Tibial artery (tissue), 4 donors: Measurements from ENCODE around the gene TBC1D10B.
A peak's percentile ranks its signal among the peaks of the same experiment; 100 is the strongest.

ENCODE experiments used
- DNase-seq, 2 donors: peaks; one replicate each; pipeline ENCODE4 v3.0.0-alpha.2; 2019
- H3K27ac ChIP-seq, 2 donors: fragments of 200-600 bp; sonication (generic) in 1 of 2; 1 replicate in 1 of 2; 2 replicates in 1 of 2; pipeline ENCODE4 v1.5.1; 2018 to 2019; ENCODE audit warnings: mild to moderate bottlenecking in 1 of 2
- H3K27me3 ChIP-seq, 2 donors: fragments of 200-600 bp; sonication (generic) in 1 of 2; one replicate each; pipeline versions ENCODE4 v1.5.1 to v1.6.0; 2016 to 2019
- H3K36me3 ChIP-seq, 3 donors: fragments of 200-600 bp; sonication (generic) in 2 of 3; one replicate each; pipeline ENCODE4 v1.5.1; 2016 to 2019; ENCODE audit warnings: mild to moderate bottlenecking in 2 of 3
- H3K4me1 ChIP-seq, 4 donors: fragments of 200-600 bp; sonication (generic) in 2 of 4; 1 replicate in 3 of 4; 2 replicates in 1 of 4; pipeline ENCODE4 v1.5.1; 2016 to 2019
- H3K4me3 ChIP-seq, 2 donors: fragments of 200-600 bp; sonication (generic) in 1 of 2; 1 replicate in 1 of 2; 2 replicates in 1 of 2; pipeline ENCODE4 v1.5.1; 2018 to 2019; ENCODE audit warnings: mild to moderate bottlenecking in 2 of 2
- H3K9me3 ChIP-seq, 3 donors: fragments of 200-600 bp; sonication (generic) in 1 of 3; one replicate each; pipeline ENCODE4 v1.5.1; 2016 to 2019
- CTCF ChIP-seq, 2 experiments: fragments of 200-600 bp in 1 of 2; fragments of 450-650 bp in 1 of 2; IDR thresholded peaks; one replicate each; pipeline ENCODE4 v1.5.1; 2017 to 2019; ENCODE audit warnings: antibody characterized with exemption in 2 of 2, mild to moderate bottlenecking in 1 of 2, moderate library complexity in 1 of 2
- intact Hi-C: fragments of 100-400 bp; cut with DNase I; formaldehyde crosslinking; loops from one replicate; pipeline ENCODE4 v1.15.0; 2023; ENCODE audit warnings: low total_unique reads

TBC1D10B gene

GRCh38 chr16:30377050-30377811, 6.9 kb upstream of the TBC1D10B start:
- intact Hi-C loops = no loop called here
- Histone ChIP-seq H3K4me1 (peaks cover 0 to 26% (median 15%) of the 10 kb centered on the region in 4 donors), H3K36me3 (no peaks in the 10 kb centered on the region), H3K9me3 (no peaks in the 10 kb centered on the region), H3K27ac (peak overlapping the region; percentile 99 to 100), H3K4me3 (peak overlapping the region; percentile 70 to 91), H3K27me3 (no peaks in the 10 kb centered on the region)
- TF ChIP-seq CTCF (IDR thresholded peaks at IDR 0.05) = no peak
- DNase-seq = peak in 1 of 2 donors; percentile 63

- peaks cover 0 to 27% (median 15%) of the 10 kb centered on the region in 4 donors for H3K4me1 ChIP-seq
- peak overlapping the region; percentile 99 to 100 for H3K27ac ChIP-seq
- intact Hi-C loops = no loop called here
- TF ChIP-seq CTCF (IDR thresholded peaks at IDR 0.05) = no peak
- H3K9me3 ChIP-seq = no peaks in the 10 kb centered on the region
- peak in 1 of 2 donors; percentile 64 for DNase-seq
- H3K27me3 ChIP-seq = no peaks in the 10 kb centered on the region
- no peaks in the 10 kb centered on the region for H3K36me3 ChIP-seq
- H3K4me3 ChIP-seq = no peak overlapping the region
Measured at GRCh38 chr16:30376461-30376902, 6.2 kb upstream of the TBC1D10B start.

GRCh38 chr16:30375864-30376263, 5.6 kb upstream of the TBC1D10B start:
- no peaks in the 10 kb centered on the region for H3K27me3 ChIP-seq
- peak in 1 of 2 donors; percentile 65 for DNase-seq

GRCh38 chr16:30374538-30374937, 4.2 kb upstream of the TBC1D10B start, which contains the start of gene MYL11:
TSS of gene MYL11 (plus strand) at chr16:30374802. CDS start at chr16:30374858, 56 bp downstream.
- TF ChIP-seq CTCF (IDR thresholded peaks at IDR 0.05) = no peak
- intact Hi-C loops = no loop called here
- Histone ChIP-seq H3K27ac (no peak within 1 kb of the TSS), H3K4me1 (peaks cover 0 to 28% (median 16%) of the 10 kb centered on the region in 4 donors), H3K27me3 (peaks cover 0 to 3% of the 10 kb centered on the region in 2 donors), H3K4me3 (no peak within 1 kb of the TSS), H3K9me3 (no peaks in the 10 kb centered on the region), H3K36me3 (no peaks in the 10 kb centered on the region)
- DNase-seq = no peak

More at GRCh38 chr16:30375864-30376263, 5.6 kb upstream of the TBC1D10B start:
- intact Hi-C loops = no loop called here
- H3K27ac ChIP-seq = no peak overlapping the region
- H3K4me1 ChIP-seq = peaks cover 0 to 31% (median 17%) of the 10 kb centered on the region in 4 donors
- TF ChIP-seq CTCF (IDR thresholded peaks at IDR 0.05) = no peak
- H3K9me3 ChIP-seq = no peaks in the 10 kb centered on the region
- no peaks in the 10 kb centered on the region for H3K36me3 ChIP-seq
- no peak overlapping the region for H3K4me3 ChIP-seq

- H3K27me3 ChIP-seq = peaks cover 0 to 3% of the 10 kb centered on the region in 2 donors
- TF ChIP-seq CTCF (IDR thresholded peaks at IDR 0.05) = no peak
- H3K4me3 ChIP-seq = no peak overlapping the region
- peaks cover 0 to 32% (median 22%) of the 10 kb centered on the region in 4 donors for H3K4me1 ChIP-seq
- no peaks in the 10 kb centered on the region for H3K9me3 ChIP-seq
- no peak overlapping the region for H3K27ac ChIP-seq
- intact Hi-C loops = no loop called here
- no peaks in the 10 kb centered on the region for H3K36me3 ChIP-seq
- DNase-seq = no peak
Measured at GRCh38 chr16:30372725-30373124, 2.4 kb upstream of the TBC1D10B start.
